ENCODE measurements around the gene TAOK1.
"Not testable (repeated sequence)": the region's sequence is repeated elsewhere in the genome, so short reads cannot be mapped to it uniquely, and the experiment has no call there.

Gene TAOK1

GRCh38 chr17:29549177-29549923 lies 159.2 kb downstream of the TAOK1 start:
- DNase-seq: no peak

- no peak for DNase-seq
Measured at GRCh38 chr17:29555840-29556239, 165.7 kb downstream of the TAOK1 start.

GRCh38 chr17:29557085-29557738 lies 167.0 kb downstream of the TAOK1 start:
- no peak for DNase-seq

GRCh38 chr17:29557739-29558116 lies 167.6 kb downstream of the TAOK1 start:
- no peak for DNase-seq

- not testable (repeated sequence) for DNase-seq
Measured at GRCh38 chr17:29558139-29558538, 168.0 kb downstream of the TAOK1 start.

DNA sequence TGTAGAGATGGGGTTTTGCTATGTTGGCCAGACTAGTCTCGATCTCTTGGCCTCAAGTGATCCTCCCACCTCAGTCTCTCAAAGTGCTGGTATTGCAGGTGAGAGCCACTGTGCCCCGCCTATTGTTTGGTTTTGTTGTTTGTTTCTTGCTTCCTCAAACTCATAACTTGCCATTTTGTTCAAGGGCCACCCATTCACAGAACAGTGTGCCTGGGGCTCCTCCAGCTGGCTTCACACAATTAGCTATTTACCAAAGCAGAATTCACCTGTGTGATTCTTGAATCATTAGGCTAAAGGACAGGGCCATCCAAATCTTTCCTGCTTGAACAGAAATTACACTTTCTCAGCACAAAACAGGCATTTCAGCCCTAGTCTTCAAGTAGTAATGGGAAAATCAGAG lies 169.5 kb downstream of the TAOK1 start:
- no peak for DNase-seq

DNA sequence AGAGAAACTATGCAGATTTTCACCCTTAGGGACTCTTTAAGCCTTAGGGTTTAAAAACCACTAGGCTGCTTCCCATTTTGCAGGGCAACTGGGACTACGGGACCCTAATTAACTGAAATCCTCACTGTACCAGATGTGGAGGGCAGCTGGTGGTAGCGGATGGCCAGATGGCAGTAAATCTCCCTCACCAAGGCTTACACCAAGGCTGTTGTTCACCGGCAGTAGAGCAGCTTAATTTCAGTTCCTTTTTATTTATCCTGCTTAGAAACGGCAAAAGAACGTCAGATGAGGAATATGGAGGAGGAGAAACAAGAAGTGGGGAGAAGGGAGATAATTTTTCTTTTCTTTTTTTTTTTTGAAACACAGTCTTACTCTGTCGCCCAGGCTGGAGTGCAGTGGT lies 170.2 kb downstream of the TAOK1 start:
- no peak for DNase-seq

DNA sequence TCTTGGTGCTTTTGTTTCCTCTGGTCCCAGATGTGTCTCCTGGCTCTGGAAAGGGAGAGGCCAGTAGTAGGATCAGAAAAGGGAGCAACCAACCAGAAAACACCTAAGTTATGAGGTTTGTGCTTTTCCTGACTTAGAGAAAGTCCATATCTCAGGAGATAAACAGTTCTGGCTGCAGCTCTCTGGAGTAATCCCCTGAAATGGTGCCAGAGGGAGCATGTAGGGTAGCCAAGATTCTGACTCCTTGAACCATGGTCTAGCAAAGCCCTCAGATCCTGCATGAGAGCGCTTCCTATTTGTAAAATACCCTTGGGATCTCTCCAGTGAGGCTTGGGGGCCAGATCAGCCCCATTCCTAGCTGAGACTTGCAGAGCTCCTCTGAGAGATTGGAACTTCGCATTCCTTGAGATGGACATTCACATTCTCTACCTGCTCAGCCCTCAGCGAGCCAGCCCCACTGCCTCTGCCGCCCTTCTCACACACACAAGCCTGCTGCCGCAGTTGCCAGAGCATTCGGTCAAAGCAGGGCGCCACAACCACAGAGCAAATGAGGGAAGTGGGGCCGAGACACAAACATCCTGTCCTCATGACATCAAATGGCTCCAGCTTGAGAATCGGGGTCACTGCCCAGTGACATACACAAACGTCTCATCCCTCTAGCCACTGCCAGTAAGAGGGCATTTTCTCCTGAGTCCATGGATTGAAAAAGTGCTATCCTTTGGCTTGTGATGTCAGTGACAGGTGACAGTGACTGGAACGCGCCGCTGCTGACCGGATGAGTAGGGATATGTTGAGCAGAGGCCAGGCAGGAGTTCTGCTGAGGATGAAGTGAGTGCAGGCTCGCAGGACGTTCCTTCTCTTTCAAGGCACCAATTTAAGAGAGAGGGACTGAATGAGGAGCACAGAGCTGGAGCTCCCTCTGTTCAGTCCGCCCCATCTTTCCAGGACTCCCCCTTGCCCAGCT lies 171.7 kb downstream of the TAOK1 start:
- DNase-seq: no peak

- DNase-seq: no peak
Measured at GRCh38 chr17:29562615-29563014, 172.5 kb downstream of the TAOK1 start.

DNA sequence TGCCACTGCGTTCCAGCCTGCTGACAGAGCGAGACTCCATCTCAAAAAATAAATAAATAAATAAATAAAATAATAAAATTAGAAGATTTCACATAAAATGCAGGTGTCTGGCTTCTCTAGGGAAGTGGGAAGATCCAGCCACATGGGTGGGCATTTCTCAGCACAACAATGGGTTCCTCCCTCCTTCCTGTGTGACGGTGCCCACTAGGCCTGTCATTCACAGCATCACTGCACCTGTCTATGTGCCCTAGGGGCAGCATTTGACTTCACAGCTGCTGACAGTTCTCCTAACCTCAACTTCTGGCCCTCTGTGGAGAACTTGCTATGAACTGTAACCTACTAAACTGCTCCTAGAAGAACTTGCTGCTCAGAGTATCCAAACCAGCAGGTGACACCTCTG lies 173.7 kb downstream of the TAOK1 start:
- no peak for DNase-seq

- peak; percentile 57 for DNase-seq
Measured at GRCh38 chr17:29565643-29566472, 175.7 kb downstream of the TAOK1 start.

DNA sequence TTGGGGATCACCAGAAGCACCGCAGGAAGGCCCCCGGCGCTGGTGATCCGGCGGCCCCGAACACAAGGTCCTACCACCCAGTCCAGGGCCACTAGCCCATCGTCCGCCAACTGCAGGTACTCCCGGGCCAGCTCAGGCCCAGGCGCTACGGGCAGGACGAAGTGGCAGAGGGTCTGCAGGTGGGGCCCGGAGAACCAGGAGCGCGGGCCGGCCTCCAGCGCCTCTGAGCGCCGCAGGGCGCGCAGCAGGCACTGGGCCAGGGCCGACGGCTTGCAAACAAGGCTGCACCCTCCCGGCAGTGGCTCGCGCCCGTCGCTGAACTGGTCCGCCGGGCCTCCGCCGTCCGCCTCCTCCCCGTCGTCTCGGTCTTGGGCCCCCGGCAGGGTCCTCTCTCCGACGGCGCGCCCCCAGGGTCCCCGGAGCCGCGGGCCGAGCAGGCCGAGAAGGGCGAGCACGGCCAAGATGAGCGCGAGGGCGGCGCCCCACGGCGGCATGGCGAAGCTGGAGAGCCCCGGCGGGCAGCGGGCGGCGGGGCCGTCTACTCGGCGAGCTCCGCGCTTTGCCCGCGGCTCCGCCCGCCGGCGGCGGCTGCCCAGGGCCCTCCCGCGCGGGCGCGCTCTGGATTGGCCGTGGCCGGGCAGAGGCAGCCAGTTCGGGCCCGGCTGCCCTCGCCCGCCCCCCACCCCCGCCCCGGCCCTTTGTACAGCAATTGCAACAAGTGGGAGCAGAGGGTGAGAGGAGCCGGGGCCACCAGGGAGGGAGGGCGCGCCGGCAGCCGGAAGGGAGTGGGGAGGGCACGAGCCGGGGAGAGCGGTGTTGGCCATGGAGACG lies 176.5 kb downstream of the TAOK1 start, which contains the start of gene ABHD15:
Gene ABHD15, minus strand, starts transcription at position 565 of the 831 bp plus-strand sequence. Its CDS starts 71 bp downstream, at position 494.
- DNase-seq: peak; percentile 49

DNA sequence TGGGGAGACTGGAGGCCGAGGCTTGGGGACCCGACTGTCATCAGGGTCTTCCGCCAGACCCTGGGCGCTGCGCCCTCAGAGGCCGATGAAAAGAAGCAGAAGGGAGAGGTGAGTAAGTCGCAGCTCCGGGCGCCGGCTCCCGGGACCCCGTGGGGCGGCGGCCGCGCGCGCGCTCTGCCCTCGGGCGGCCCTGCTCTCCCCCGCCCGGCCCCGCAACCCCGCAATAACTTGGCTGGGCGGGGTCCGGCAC lies 177.1 kb downstream of the TAOK1 start:
- no peak for DNase-seq

- peak; percentile 74 for DNase-seq
Measured at GRCh38 chr17:29567554-29568330, 177.6 kb downstream of the TAOK1 start.

DNA sequence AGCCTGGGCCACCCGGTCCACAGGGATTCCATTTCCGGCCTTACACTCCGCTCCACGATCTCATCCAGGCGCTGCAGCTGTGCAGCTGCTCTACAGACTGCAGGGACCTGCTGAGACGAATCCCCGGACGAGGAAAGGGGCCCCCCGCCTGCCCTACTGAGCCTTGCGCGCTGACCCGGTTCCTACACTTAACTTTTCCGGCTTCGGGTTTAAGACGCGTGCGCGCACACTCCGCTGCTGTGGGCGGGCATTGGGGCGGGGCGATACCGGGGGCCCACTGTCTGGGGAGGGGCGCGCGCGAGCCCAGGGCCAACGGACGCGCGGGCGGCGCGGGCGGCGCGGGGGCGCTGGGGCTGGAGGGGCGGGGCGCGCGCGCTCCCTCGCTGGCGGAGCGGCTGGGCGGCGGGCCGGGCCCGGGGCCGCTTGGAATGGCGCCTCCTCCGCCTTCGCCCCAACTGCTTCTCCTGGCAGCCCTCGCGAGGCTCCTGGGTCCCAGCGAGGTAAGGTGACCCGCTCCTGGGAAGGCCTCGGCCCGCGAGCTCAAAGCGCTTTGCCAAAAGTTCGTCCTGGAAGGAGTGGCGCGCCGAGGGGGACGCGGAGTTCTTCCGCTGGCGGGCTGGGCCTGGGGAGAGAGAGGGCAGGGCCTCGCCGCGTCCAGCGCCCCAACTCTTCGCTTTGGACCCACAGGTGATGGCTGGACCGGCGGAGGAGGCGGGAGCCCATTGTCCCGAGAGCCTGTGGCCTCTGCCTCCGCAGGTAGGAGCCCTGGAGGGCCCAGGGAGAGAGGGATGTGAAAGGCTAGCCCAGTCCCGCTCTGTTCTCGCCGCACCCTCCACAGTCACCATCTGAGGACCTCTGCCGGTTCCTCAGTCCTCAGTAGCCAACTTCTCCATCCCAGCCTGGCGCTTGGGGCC lies 178.4 kb downstream of the TAOK1 start, which contains the start of gene TP53I13:
Gene TP53I13, plus strand, starts transcription at position 371 of the 914 bp plus-strand sequence. Its CDS starts 58 bp downstream, at position 429.
- peak; percentile 89 for DNase-seq

GRCh38 chr17:29569245-29569950 lies 179.2 kb downstream of the TAOK1 start:
- no peak for DNase-seq

DNA sequence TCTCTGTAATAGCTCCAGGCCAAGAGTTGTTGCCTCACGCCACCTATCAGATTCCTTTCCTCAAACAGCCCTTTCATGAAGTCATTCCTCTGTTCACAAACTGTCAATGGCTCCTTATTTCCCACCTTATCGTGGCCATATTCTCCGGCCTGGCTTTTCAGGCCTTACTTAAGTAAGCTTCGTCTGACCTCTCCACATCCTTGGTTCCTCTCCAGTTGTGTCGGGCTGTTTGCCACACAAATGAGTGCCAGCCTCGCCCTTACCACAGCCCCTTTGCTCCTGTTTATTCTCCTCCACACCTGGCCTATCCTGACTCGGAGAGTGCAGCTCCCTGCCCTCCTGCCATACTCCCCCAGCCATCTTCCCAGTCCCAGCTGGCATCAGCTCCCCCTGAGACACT lies 180.4 kb downstream of the TAOK1 start:
- DNase-seq: no peak

GRCh38 chr17:29571486-29571882 lies 181.3 kb downstream of the TAOK1 start:
- no peak for DNase-seq
